Endothelial cell of umbilical vein (primary cell): ENCODE measurements around the gene TRDN. TPM values are rescaled to one million over a fixed set of nuclear protein-coding genes. Genes with fewer than 3 reads are reported as not detected.

ENCODE experiments used
- BruUV-seq: library from RNA; stranded (reverse); fragments of 400-500 nt; replicated peaks from 2 replicates; lab custom pipeline; 2021; lab: Mats Ljungman, UMichigan
- CTCF ChIA-PET: fragments of 300-600, 350-600 bp; sonication (Branson Sonifier 250); formaldehyde crosslinking; loops from one replicate; lab custom pipeline; 2021; ENCODE audit warnings: antibody characterized with exemption, inconsistent platforms; lab: Charles Lee
- POLR2A ChIA-PET: fragments of 300-600, 350-600 bp; sonication (Branson Sonifier 250); formaldehyde crosslinking; loops from one replicate; lab custom pipeline; 2021; ENCODE audit warnings: antibody characterized with exemption, inconsistent platforms; lab: Charles Lee
- DNase-seq: peaks from one replicate; pipeline ENCODE4 v3.0.0-alpha.2; 2011; ENCODE audit warnings: low read depth, low spot score
- FAIRE-seq: peaks from 2 replicates; lab custom pipeline; 2011; peaks lifted over from hg19 to GRCh38; lab: Jason Lieb, UNC
- H2AFZ ChIP-seq: 2 replicates; pipeline ENCODE4 v1.6.0; 2012; ENCODE audit warnings: low read depth, low read length, control low read depth, inconsistent platforms
- H3K27ac ChIP-seq: 2 replicates; pipeline ENCODE4 v1.5.1; 2011; ENCODE audit warnings: low read depth, mild to moderate bottlenecking, control low read depth, low read length, moderate library complexity; ENCODE audit not compliant: insufficient read depth
- H3K27me3 ChIP-seq, 2 experiments: 2 replicates each; pipeline versions ENCODE4 v1.6.0 to v1.6.1; 2011; ENCODE audit warnings: low read length in 2 of 2, mixed read lengths in 1 of 2; ENCODE audit not compliant: control insufficient read depth in 2 of 2, insufficient read depth in 2 of 2
- H3K36me3 ChIP-seq, 2 experiments: 2 replicates in 1 of 2; 3 replicates in 1 of 2; pipeline ENCODE4 v1.5.1; 2011; ENCODE audit warnings: low read length in 2 of 2, mild to moderate bottlenecking in 1 of 2, moderate library complexity in 1 of 2; ENCODE audit not compliant: control insufficient read depth in 2 of 2, insufficient read depth in 2 of 2; ENCODE audit errors: extremely low read depth in 1 of 2
- H3K4me1 ChIP-seq: 3 replicates; pipeline ENCODE4 v1.5.1; 2011; ENCODE audit warnings: mild to moderate bottlenecking, low read length; ENCODE audit not compliant: control insufficient read depth, insufficient read depth; ENCODE audit errors: extremely low read depth
- H3K4me2 ChIP-seq: 2 replicates; pipeline ENCODE4 v1.6.1; 2011; ENCODE audit warnings: low read length, control low read depth, mixed read lengths; ENCODE audit not compliant: insufficient read depth
- H3K4me3 ChIP-seq, 3 experiments: fragments of 200-600 bp in 1 of 3; sonication (generic), shearing (Covaris generic) in 1 of 3; replicated peaks in 1 of 3; 2 replicates each; pipeline ENCODE4 v1.5.1; 2011 to 2016; ENCODE audit warnings: control low read depth in 3 of 3, low read length in 3 of 3, mild to moderate bottlenecking in 2 of 3, inconsistent platforms in 1 of 3, low read depth in 1 of 3, moderate library complexity in 1 of 3; ENCODE audit not compliant: insufficient read depth in 1 of 3
- H3K79me2 ChIP-seq: 2 replicates; pipeline ENCODE4 v1.6.0; 2012; ENCODE audit warnings: low read length, inconsistent platforms; ENCODE audit not compliant: control insufficient read depth, insufficient read depth
- H3K9ac ChIP-seq: replicated peaks from 2 replicates; pipeline ENCODE3; 2011; ENCODE audit warnings: low read length, control low read depth; ENCODE audit not compliant: insufficient read depth; ENCODE audit errors: extremely low read depth
- H3K9me1 ChIP-seq: replicated peaks from 3 replicates; pipeline ENCODE4 v1.6.0; 2011; ENCODE audit warnings: mild to moderate bottlenecking, low read length; ENCODE audit not compliant: control insufficient read depth, insufficient read depth; ENCODE audit errors: extremely low read depth
- H3K9me3 ChIP-seq: replicated peaks from 2 replicates; pipeline ENCODE4 v1.5.1; 2012; ENCODE audit warnings: low read length, inconsistent platforms; ENCODE audit not compliant: control insufficient read depth, insufficient read depth
- H4K20me1 ChIP-seq: replicated peaks from 2 replicates; pipeline ENCODE3; 2011; ENCODE audit warnings: mild to moderate bottlenecking, low read length; ENCODE audit not compliant: control insufficient read depth, insufficient read depth; ENCODE audit errors: extremely low read depth
- CTCF ChIP-seq, 2 donors: IDR thresholded peaks; 1 replicate in 1 of 2; 2 replicates in 1 of 2; pipeline ENCODE4 v1.5.1; 2011; ENCODE audit warnings: low read length in 2 of 2, mild to moderate bottlenecking in 2 of 2, moderate library complexity in 2 of 2, control low read depth in 1 of 2, inconsistent platforms in 1 of 2, low read depth in 1 of 2; ENCODE audit not compliant: insufficient read depth in 1 of 2; ENCODE audit errors: extremely low read depth in 1 of 2
- EZH2 ChIP-seq: IDR thresholded peaks from 2 replicates; pipeline ENCODE4 v1.6.1; 2012; ENCODE audit warnings: borderline replicate concordance, low read depth, mild to moderate bottlenecking, moderate library complexity, low read length, inconsistent platforms; ENCODE audit not compliant: severe bottlenecking
- FOS ChIP-seq: IDR thresholded peaks from 2 replicates; pipeline ENCODE4 v1.6.1; 2011; ENCODE audit warnings: mild to moderate bottlenecking, low read length, moderate library complexity, borderline replicate concordance; ENCODE audit not compliant: insufficient read depth
- GATA2 ChIP-seq: IDR thresholded peaks from 2 replicates; pipeline ENCODE4 v1.7.0; 2011; ENCODE audit warnings: low read depth, mild to moderate bottlenecking, moderate library complexity, mixed read lengths, low read length; ENCODE audit not compliant: insufficient read length, insufficient read depth
- JUN ChIP-seq: IDR thresholded peaks from 2 replicates; pipeline ENCODE4 v1.6.1; 2011; ENCODE audit warnings: borderline replicate concordance, low read depth; ENCODE audit not compliant: insufficient read length, insufficient read depth
- MAX ChIP-seq: IDR thresholded peaks from 2 replicates; pipeline ENCODE4 v1.6.1; 2011; ENCODE audit not compliant: insufficient read depth, insufficient read length
- MYC ChIP-seq: IDR thresholded peaks from one replicate; pipeline ENCODE4 v1.6.1; 2011; ENCODE audit warnings: mild to moderate bottlenecking, low read depth, low read length
- POLR2A ChIP-seq: IDR thresholded peaks from 2 replicates; pipeline ENCODE4 v1.6.1; 2012; ENCODE audit warnings: low read depth, mild to moderate bottlenecking, control low read depth, low read length
- POLR2AphosphoS5 ChIP-seq: IDR thresholded peaks from 2 replicates; pipeline ENCODE4 v1.6.1; 2012; ENCODE audit warnings: low read depth, mild to moderate bottlenecking, control low read depth, low read length, moderate library complexity; ENCODE audit not compliant: insufficient read depth
- dilution Hi-C: fragments of 300-500 bp; cut with MboI; formaldehyde crosslinking; loops from one replicate; pipeline ENCODE4 v1.15.0; 2019; ENCODE audit warnings: low sequenced_read_pairs; ENCODE audit not compliant: extremely low pct_ligation_motif_present
- intact Hi-C: fragments of 100-400 bp; cut with micrococcal nuclease; formaldehyde crosslinking; loops from one replicate; pipeline ENCODE4 v1.10.0; 2022
- polyA plus RNA-seq, 4 experiments: library from polyadenylated mRNA; depleted of rRNA in 3 of 4; stranded (reverse) in 3 of 4; unstranded in 1 of 4; fragments of >200 nt; gene quantifications; 2 replicates each; pipeline versions ENCODE4 v1.2.1 to v1.2.3, GENCODE V29; 2011 to 2012; ENCODE audit warnings: missing spikeins in 1 of 4
- total RNA-seq: library from RNA; stranded (reverse); gene quantifications from 2 replicates; pipeline ENCODE4 v1.2.3, GENCODE V29; 2021

Gene TRDN
- total and polyA plus RNA-seq, 2 donors (not counting 3 experiments of a cell fraction or from before 2014, with no cell fraction given), result not detected

- TF ChIP-seq MYC (no peak), EZH2 (no peak), FOS (no peak), CTCF (IDR thresholded peaks at IDR 0.05; ENCODE audit: extremely low read depth in 1 of 2, insufficient read depth in 1 of 2, low read depth in 1 of 2, low read length in 2 of 2) (no peak), MAX (no peak), POLR2A (no peak), POLR2AphosphoS5 (no peak), JUN (no peak), GATA2 (no peak)
- no peak overlapping the region for H2AFZ ChIP-seq
- no peak overlapping the region for H3K9ac ChIP-seq
- POLR2A ChIA-PET, result no interaction called here
- dilution Hi-C loops, result no loop called here
- no peak for DNase-seq
- FAIRE-seq, result no peak
- H3K4me1 ChIP-seq, result no peaks in the 10 kb centered on the region
- no peaks in the 10 kb centered on the region for H3K27me3 ChIP-seq
- BruUV-seq, result no TSS peak
- intact Hi-C loops, result no loop called here
- H3K79me2 ChIP-seq, result no peaks in the 10 kb centered on the region
- no peak overlapping the region for H3K4me3 ChIP-seq
- H3K36me3 ChIP-seq, result no peaks in the 10 kb centered on the region
- H3K9me1 ChIP-seq, result no peaks in the 10 kb centered on the region
- H3K9me3 ChIP-seq, result no peaks in the 10 kb centered on the region
- H3K27ac ChIP-seq, result no peak overlapping the region
- H4K20me1 ChIP-seq, result no peaks in the 10 kb centered on the region
- no peak overlapping the region for H3K4me2 ChIP-seq
- CTCF ChIA-PET, result interaction anchor here (1.4 kb wide), 1 partner anchor 74 kb away, joined by 3 read pairs; no protein-coding TSS in a partner anchor
Observed at GRCh38 chr6:123641497-123641896, 4.7 kb upstream of the TRDN start.
